NOMO-1 (cell line): ENCODE results near the gene KCNS3.

Source experiments
- DNase-seq, 2 experiments: peaks; one replicate each; lab custom pipeline; 2025; ENCODE audit not compliant: unreplicated experiment in 2 of 2; lab: John Stamatoyannopoulos, UW

KCNS3 gene, protein sequence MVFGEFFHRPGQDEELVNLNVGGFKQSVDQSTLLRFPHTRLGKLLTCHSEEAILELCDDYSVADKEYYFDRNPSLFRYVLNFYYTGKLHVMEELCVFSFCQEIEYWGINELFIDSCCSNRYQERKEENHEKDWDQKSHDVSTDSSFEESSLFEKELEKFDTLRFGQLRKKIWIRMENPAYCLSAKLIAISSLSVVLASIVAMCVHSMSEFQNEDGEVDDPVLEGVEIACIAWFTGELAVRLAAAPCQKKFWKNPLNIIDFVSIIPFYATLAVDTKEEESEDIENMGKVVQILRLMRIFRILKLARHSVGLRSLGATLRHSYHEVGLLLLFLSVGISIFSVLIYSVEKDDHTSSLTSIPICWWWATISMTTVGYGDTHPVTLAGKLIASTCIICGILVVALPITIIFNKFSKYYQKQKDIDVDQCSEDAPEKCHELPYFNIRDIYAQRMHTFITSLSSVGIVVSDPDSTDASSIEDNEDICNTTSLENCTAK

GRCh38 chr2:17878281-17879136 lies at the start of gene KCNS3:
Gene KCNS3, plus strand, starts transcription at chr2:17878667. Its CDS starts 52,342 bp downstream, at chr2:17931009.
- no peak for DNase-seq

GRCh38 chr2:17830053-17831034 lies 48.1 kb upstream of the KCNS3 start:
- peak; percentile 15 to 23 for DNase-seq

DNA sequence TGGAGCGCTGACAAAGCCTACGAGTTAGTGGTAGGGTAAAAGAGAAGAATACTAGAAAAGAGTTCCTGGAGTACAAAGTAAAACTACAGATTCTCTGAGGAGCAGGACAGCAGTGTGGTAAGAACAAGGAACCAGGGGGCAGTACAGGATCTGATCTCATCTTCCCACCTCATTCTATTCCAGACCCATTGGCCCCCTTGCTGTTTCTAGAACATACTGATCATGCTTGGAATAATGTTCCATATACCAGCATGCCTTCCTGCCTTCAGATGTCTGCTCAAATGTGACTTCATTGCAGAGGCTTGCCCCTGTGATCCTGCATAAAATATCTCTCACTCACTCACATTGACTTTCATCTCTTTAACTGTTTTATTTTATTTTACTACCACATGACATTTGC lies 43.0 kb upstream of the KCNS3 start:
- no peak for DNase-seq

- no peak for DNase-seq
Observed at GRCh38 chr2:17839959-17840358, 38.5 kb upstream of the KCNS3 start.

- no peak for DNase-seq
Observed at GRCh38 chr2:17843457-17843856, 35.0 kb upstream of the KCNS3 start.

- no peak for DNase-seq
Observed at GRCh38 chr2:17845806-17846205, 32.7 kb upstream of the KCNS3 start.

GRCh38 chr2:17846676-17847075 lies 31.8 kb upstream of the KCNS3 start:
- no peak for DNase-seq

- DNase-seq, result no peak
Observed at GRCh38 chr2:17847236-17847635, 31.2 kb upstream of the KCNS3 start.

- no peak for DNase-seq
Observed at GRCh38 chr2:17849275-17849674, 29.2 kb upstream of the KCNS3 start.

- DNase-seq, result no peak
Observed at GRCh38 chr2:17850151-17850550, 28.3 kb upstream of the KCNS3 start.

DNA sequence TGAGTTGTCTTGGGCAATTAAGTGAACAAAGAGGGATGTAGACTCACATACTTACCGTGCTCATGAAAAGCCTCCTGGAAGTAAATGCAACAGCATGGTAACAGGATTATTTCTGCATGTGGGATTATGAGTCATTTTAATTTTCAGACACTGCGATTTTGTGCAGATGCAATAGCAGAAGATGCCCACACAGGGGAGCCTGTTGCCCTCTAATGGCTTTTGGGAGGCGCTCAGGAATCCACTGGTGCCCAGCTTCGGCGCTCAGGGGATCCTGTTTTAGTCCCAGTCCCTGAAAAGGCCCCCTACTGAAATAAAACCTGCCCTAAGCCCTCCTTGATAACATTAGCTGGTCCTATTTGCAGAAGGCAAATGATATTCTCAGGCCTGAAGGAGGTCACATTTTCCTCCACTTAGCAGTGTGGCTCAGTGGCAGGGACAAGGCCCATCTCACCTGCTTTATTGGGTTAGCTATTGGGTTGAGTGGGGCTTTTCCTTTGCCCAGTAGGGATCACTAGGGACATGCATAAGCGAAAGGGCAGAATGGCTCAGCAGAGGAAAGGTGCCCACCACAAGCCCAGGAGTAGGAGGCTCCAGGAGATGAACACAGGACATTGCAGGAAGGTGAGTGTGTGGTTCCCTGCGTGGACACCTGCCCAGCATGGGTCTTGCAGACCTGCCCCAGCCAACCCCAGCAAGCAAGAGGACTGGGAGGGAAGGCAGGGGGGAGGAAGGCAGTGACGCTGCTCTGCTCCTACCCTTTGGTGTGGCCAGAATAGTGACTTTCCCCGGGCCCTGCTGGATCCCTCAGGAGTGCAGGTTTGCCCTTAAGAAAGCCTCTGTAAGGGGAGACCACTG lies 26.5 kb upstream of the KCNS3 start:
- DNase-seq, result peak; percentile 38 to 54

DNA sequence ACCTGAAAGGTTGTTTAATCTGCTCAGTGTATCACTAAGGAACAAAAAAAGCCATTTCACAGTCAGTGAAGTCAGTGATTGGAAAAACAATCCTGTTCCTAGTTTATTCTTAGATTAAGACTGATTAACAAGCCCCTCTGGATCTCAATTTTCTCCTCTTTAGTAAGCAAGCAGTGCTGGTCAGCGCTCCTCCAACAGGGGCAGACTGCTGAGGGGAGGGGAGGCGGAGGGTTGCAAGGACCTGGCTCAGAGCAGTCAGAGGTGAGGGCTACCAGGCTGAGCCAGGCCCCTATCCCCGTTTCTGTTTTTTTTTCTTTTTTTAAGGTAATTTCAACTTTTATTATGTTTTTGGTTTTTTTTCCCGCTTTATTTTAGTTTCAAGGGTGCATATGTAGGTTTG lies 24.7 kb upstream of the KCNS3 start:
- DNase-seq, result no peak

GRCh38 chr2:17857021-17857420 lies 21.4 kb upstream of the KCNS3 start:
- DNase-seq, result no peak

DNA sequence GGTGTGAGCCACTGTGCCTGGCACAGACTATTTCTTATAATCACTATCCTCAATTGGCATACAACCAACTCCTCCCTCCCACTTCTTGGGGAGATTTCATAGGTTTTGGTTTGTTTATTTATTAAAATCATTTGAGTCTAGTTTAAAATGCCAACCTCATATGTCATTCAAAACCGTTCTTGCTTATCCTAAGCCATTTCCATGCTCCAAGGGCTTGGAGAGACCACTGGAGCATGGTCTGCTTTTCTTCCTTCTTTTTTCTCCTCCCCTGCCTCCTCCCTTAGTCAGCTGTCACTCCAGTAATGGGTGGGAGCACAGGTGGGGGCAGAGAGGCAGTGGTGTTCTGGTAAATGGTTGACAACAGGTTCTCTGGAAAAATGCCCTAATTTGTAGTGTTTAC lies 20.4 kb upstream of the KCNS3 start:
- DNase-seq, result no peak

GRCh38 chr2:17863539-17863938 lies 14.9 kb upstream of the KCNS3 start:
- DNase-seq, result no peak

GRCh38 chr2:17864676-17865075 lies 13.8 kb upstream of the KCNS3 start:
- no peak for DNase-seq

GRCh38 chr2:17867133-17867532 lies 11.3 kb upstream of the KCNS3 start:
- no peak for DNase-seq

DNA sequence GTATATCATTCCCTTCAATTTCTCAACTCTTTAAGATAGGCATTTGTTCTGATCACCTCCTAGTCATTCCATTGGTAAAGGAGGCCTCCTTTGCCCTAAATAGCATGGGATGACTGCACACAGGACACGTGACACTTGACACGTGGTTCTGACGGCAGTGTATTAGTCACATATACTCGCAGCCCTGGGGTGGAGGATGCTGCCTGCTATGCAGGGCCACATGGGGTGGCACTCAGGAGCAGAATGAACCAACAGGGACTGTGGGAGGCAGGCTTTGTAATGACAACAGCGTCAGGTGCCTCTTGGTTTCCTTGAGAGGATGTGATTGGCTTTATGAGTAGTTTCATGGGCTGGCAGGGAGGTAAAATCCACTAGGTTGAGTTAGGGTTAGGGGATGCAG lies 9.3 kb upstream of the KCNS3 start:
- DNase-seq, result no peak

DNA sequence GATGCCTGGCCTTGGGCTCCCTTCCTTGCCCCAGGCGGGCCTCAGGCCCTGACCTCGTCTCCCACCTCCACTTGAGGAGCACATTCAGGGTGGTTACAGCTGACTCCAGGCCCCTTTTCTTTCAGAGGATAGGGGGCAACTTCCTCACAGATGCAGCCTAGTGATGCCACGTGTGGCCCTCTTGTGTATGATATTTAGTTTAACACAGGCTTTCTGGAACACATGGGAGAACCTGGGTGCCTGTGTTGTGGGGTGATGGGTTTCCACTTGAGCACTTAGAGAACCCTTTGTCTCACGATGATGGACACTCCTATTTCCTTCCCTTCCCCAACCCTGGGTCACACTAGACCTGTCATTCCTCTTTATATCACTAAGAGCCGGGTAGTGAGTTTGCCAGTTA lies 6.8 kb upstream of the KCNS3 start:
- DNase-seq, result no peak

DNA sequence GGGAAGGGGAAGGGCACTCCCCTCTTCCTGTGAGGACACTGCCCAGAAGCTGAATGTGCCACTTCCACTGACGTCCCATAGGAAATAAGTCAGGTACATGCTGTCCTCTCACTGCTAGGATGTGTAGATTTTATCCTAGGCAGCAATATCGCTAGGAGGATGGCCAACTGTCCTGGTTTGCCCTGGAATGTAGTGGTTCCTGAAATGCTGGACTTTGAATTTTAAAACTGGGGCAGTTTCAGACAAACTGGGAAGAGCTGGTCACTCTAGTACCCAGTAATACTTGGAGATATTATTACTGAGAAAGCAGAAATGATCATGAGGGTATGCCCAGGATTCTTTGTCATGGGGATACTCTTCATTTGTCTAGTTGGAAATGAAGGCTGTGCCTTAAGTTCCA lies 5.4 kb upstream of the KCNS3 start:
- no peak for DNase-seq
